SJSA1 (cell line): Measurements from ENCODE around the gene TMPRSS11F. TPM values are rescaled to one million over a fixed set of nuclear protein-coding genes. Genes with fewer than 3 reads are reported as not detected.

Experiments
- DNase-seq, 2 experiments: peaks; one replicate each; pipeline ENCODE4 v3.0.0-alpha.2; 2015 to 2020; ENCODE audit warnings: low spot score in 2 of 2, low read depth in 1 of 2
- H3K27ac ChIP-seq: fragments of 250-450 bp; sonication (Bioruptor Pico); 2 replicates; pipeline ENCODE4 v1.5.1; 2020; ENCODE audit warnings: mild to moderate bottlenecking, moderate library complexity
- H3K27me3 ChIP-seq: fragments of 250-450 bp; sonication (Bioruptor Pico); replicated peaks from 2 replicates; pipeline ENCODE4 v1.5.1; 2020; ENCODE audit warnings: mild to moderate bottlenecking, moderate library complexity
- H3K36me3 ChIP-seq: fragments of 250-450 bp; sonication (Bioruptor Pico); 2 replicates; pipeline ENCODE4 v1.5.1; 2020; ENCODE audit warnings: mild to moderate bottlenecking
- H3K4me1 ChIP-seq: fragments of 250-450 bp; sonication (Bioruptor Pico); replicated peaks from 2 replicates; pipeline ENCODE4 v1.6.1; 2021; ENCODE audit warnings: mild to moderate bottlenecking
- H3K4me3 ChIP-seq: fragments of 250-450 bp; sonication (Bioruptor Pico); 2 replicates; pipeline ENCODE4 v1.5.1; 2020; ENCODE audit warnings: mild to moderate bottlenecking
- H3K9me3 ChIP-seq: fragments of 250-450 bp; sonication (Bioruptor Pico); replicated peaks from 2 replicates; pipeline ENCODE4 v1.5.1; 2020; ENCODE audit warnings: mild to moderate bottlenecking
- total RNA-seq: library from RNA; depleted of rRNA; stranded (reverse); fragments of >200 nt; shearing (Covaris generic); gene quantifications from 2 replicates; pipeline ENCODE4 v1.2.3, GENCODE V29; 2014; rRNA removed

TMPRSS11F gene
- total RNA-seq, 1 experiment from 2014 or later, result not detected

DNA sequence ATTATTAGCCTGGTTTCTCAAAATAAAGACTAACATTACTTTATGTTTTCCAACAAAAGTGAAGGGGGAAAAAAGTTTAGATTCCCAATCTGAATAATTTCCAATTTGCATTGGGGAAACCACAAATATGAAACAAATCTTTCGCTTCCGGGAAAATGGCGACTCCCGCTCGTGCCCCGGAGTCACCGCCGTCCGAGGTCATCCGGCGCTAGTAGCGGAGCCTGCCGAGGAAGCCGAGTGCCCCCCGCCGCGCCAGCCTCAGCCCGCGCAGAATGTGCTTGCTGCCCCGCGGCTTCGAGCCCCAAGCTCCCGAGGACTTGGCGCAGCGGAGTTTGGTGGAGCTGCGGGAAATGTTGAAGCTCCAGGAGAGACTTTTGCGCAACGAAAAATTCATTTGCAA is 91.4 kb downstream of the TMPRSS11F start:
- Histone ChIP-seq H3K27ac (no peak overlapping the region), H3K36me3 (no peaks in the 10 kb centered on the region), H3K27me3 (no peaks in the 10 kb centered on the region), H3K9me3 (no peaks in the 10 kb centered on the region), H3K4me3 (no peak overlapping the region), H3K4me1 (no peaks in the 10 kb centered on the region)
- DNase-seq, result no peak

DNA sequence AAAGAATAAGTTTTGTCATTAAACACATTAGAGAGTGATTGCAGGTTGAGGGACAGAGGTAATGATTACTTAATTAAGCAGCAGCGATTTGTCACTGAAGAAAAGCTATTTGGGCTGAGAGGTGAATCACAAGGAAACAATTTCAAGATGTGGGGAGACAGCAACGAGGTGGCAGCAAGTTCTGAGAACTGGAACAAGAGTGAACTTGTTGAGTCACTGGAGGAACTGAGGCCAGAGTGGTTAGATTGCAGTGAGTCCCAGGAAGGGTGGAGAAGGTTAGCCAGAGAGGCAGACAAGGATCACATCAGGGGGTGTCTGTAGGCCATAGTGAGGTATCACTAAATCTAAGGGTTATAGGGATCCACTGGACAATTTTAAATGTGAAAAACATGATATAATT is 108.5 kb downstream of the TMPRSS11F start:
- Histone ChIP-seq H3K4me3 (no peak overlapping the region), H3K9me3 (no peaks in the 10 kb centered on the region), H3K4me1 (no peaks in the 10 kb centered on the region), H3K36me3 (no peaks in the 10 kb centered on the region), H3K27ac (no peak overlapping the region), H3K27me3 (peaks cover 3% of the 10 kb centered on the region; the same call in 1 of the 2 replicates)
- no peak for DNase-seq

DNA sequence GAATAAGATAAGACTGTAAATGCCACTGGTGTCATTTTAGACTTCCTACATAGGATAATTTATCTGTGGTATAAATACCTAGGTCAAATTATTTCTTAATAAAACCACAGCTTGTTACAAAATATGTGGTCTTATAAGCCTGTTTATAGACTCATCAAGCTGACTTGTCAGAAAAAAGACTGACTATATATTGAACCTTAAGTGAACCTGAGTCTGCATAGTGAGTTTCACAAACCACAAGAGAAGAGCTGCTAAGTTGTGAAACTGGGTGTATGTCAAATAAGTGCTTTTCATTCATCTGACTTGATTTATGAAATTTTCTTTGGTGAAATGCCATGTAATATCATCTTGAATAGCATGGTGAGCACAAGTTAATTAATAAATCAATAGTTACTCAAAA is 118.0 kb downstream of the TMPRSS11F start:
- Histone ChIP-seq H3K36me3 (no peaks in the 10 kb centered on the region), H3K4me1 (no peaks in the 10 kb centered on the region), H3K27ac (no peak overlapping the region), H3K27me3 (peaks cover 7% of the 10 kb centered on the region; the same call in 1 of the 2 replicates), H3K9me3 (no peaks in the 10 kb centered on the region), H3K4me3 (no peak overlapping the region)
- no peak for DNase-seq

Other genes with a start within 250 kb of the TMPRSS11F start
- gene TMPRSS11D, start 245.9 kb downstream of the TMPRSS11F start, total RNA-seq, result not detected in 2 replicates
- gene TMPRSS11A, start 166.4 kb downstream of the TMPRSS11F start, total RNA-seq, result not detected in 2 replicates
- not detected in 2 replicates for gene TMPRSS11B, start 115.8 kb upstream of the TMPRSS11F start, total RNA-seq
- 39.2 and 63.0 TPM in 2 replicates for gene YTHDC1, start 220.2 kb upstream of the TMPRSS11F start, total RNA-seq